Transverse colon (tissue), 4 donors: ENCODE measurements around the gene PNKD. TPM values are rescaled to one million over a fixed set of nuclear protein-coding genes. Genes with fewer than 3 reads are reported as not detected.

Source experiments
- DNase-seq: peaks from one replicate; pipeline ENCODE4 v3.0.0-alpha.2; 2019
- H3K27ac ChIP-seq, 4 donors: fragments of 200-600 bp; sonication (generic); 2 replicates each; pipeline ENCODE4 v1.5.1; 2016 to 2018; ENCODE audit warnings: inconsistent platforms in 4 of 4
- H3K27me3 ChIP-seq: fragments of 200-600 bp; sonication (generic); 2 replicates; pipeline ENCODE4 v1.5.1; 2017; ENCODE audit warnings: inconsistent platforms
- H3K36me3 ChIP-seq, 4 donors: fragments of 200-600 bp; sonication (generic); 2 replicates each; pipeline ENCODE4 v1.5.1; 2017 to 2019; ENCODE audit warnings: inconsistent platforms in 4 of 4
- H3K4me1 ChIP-seq, 4 donors: fragments of 200-600 bp; sonication (generic); 2 replicates each; pipeline ENCODE4 v1.5.1; 2017 to 2020; ENCODE audit warnings: inconsistent platforms in 4 of 4
- H3K4me3 ChIP-seq, 4 donors: fragments of 200-600 bp; sonication (generic); 1 replicate in 1 of 4; 2 replicates in 3 of 4; pipeline versions ENCODE4 v1.5.1 to v1.6.1; 2017 to 2019; ENCODE audit warnings: inconsistent platforms in 4 of 4
- H3K9me3 ChIP-seq, 2 donors: fragments of 200-600 bp; sonication (generic); 2 replicates each; pipeline ENCODE4 v1.5.1; 2017 to 2019; ENCODE audit warnings: inconsistent platforms in 2 of 2
- CTCF ChIP-seq, 5 experiments: fragments of 200-600 bp in 3 of 5; fragments of 450-650 bp in 2 of 5; sonication (generic) in 3 of 5; IDR thresholded peaks; 1 replicate in 2 of 5; 2 replicates in 3 of 5; pipeline ENCODE4 v1.5.1; 2016 to 2017; ENCODE audit warnings: antibody characterized with exemption in 5 of 5, inconsistent platforms in 3 of 5, mild to moderate bottlenecking in 2 of 5, moderate library complexity in 1 of 5
- EP300 ChIP-seq: sonication (generic); formaldehyde crosslinking; IDR thresholded peaks from one replicate; pipeline ENCODE4 v1.6.1; 2017; ENCODE audit warnings: antibody characterized with exemption, low read depth
- POLR2A ChIP-seq: fragments of 450-650 bp; IDR thresholded peaks from one replicate; pipeline ENCODE4 v1.6.1; 2016; ENCODE audit warnings: antibody characterized with exemption, mild to moderate bottlenecking, moderate library complexity
- POLR2AphosphoS5 ChIP-seq, 3 donors: sonication (generic); formaldehyde crosslinking; IDR thresholded peaks; one replicate each; pipeline ENCODE4 v1.6.1; 2016; ENCODE audit warnings: antibody characterized with exemption in 3 of 3
- WGBS, 2 donors: methylation state at CpG; one replicate each; pipeline ENCODE4 v1.1.5; 2018; ENCODE audit warnings: low coverage in 1 of 2; 5-methylcytosine and 5-hydroxymethylcytosine counted together
- in situ Hi-C, 4 donors: fragments of 200-750 bp; cut with MboI; loops; one replicate each; pipeline versions ENCODE4 v1.15.0 to v1.15.1; 2017; ENCODE audit warnings: low sequenced_read_pairs in 3 of 4, low pct_ligation_motif_present in 1 of 4, low pct_unique_long_range_greater_than_20kb in 1 of 4
- intact Hi-C: fragments of 100-400 bp; cut with DNase I; formaldehyde crosslinking; loops from one replicate; pipeline ENCODE4 v1.15.1; 2023; ENCODE audit warnings: low total_unique reads
- total RNA-seq, 4 donors: library from RNA; depleted of rRNA; stranded (reverse); fragments of >200 nt; gene quantifications; one replicate each; pipeline ENCODE4 v1.1.0, GENCODE V29; 2016

The PNKD gene
- total RNA-seq, 4 donors from 2014 or later = 14.3 to 111 (median 100) TPM

GRCh38 chr2:218295029-218295428 lies 24.7 kb downstream of the PNKD start:
- in situ Hi-C loops = loop anchor here in 3 of 4 donors (10.0 to 25.0 kb wide), 2 partner anchors 92 to 100 kb away; partner anchors contain the start of genes CTDSP1 (in 3 of the 3) and SLC11A1 (in 2 of the 3)
- DNase-seq = no peak

GRCh38 chr2:218296200-218296599 lies 25.9 kb downstream of the PNKD start:
- no peaks in the 10 kb centered on the region for H3K9me3 ChIP-seq
- no peak overlapping the region for H3K27ac ChIP-seq
- in situ Hi-C loops = loop anchor here in 3 of 4 donors (10.0 to 25.0 kb wide), 2 partner anchors 91 to 99 kb away; partner anchors contain the start of genes CTDSP1 (in 3 of the 3) and SLC11A1 (in 2 of the 3)
- H3K4me1 ChIP-seq = peaks cover 9 to 37% (median 29%) of the 10 kb centered on the region in 4 donors
- 93% methylated on average over 1 of the region's 1 CpG; no CpG with 5 or more reads in 1 of the 2 donors for WGBS, 2 donors
- H3K36me3 ChIP-seq = no peaks in the 10 kb centered on the region
- no peaks in the 10 kb centered on the region for H3K27me3 ChIP-seq
- DNase-seq = no peak
- intact Hi-C loops = loop anchor here (2.0 kb wide), 1 partner anchor 99 kb away; no protein-coding TSS in a partner anchor
- TF ChIP-seq POLR2AphosphoS5 (IDR thresholded peaks at IDR 0.05) = no peak
- TF ChIP-seq CTCF (IDR thresholded peaks at IDR 0.05) = no peak
- TF ChIP-seq EP300 = no peak
- no peak for TF ChIP-seq POLR2A
- no peak overlapping the region for H3K4me3 ChIP-seq

More at GRCh38 chr2:218295029-218295428, 24.7 kb downstream of the PNKD start:
- Histone ChIP-seq H3K27me3 (no peaks in the 10 kb centered on the region), H3K4me3 (no peak overlapping the region), H3K9me3 (no peaks in the 10 kb centered on the region), H3K27ac (peak overlapping the region; percentile 39 to 98 (median 96)), H3K4me1 (peaks cover 19 to 45% (median 41%) of the 10 kb centered on the region in 4 donors), H3K36me3 (no peaks in the 10 kb centered on the region)
- intact Hi-C loops = no loop called here
- TF ChIP-seq CTCF (IDR thresholded peaks at IDR 0.05) (no peak), POLR2AphosphoS5 (IDR thresholded peaks at IDR 0.05) (peak in 1 of 3 donors; percentile 25)
- WGBS, 2 donors = 19 to 53% methylated on average over 4 to 7 of the region's 7 CpGs

GRCh38 chr2:218296847-218297246 lies 26.5 kb downstream of the PNKD start:
- Histone ChIP-seq H3K27me3 (no peaks in the 10 kb centered on the region), H3K4me3 (no peak overlapping the region), H3K9me3 (no peaks in the 10 kb centered on the region), H3K36me3 (no peaks in the 10 kb centered on the region), H3K27ac (no peak overlapping the region), H3K4me1 (peaks cover 9 to 36% (median 27%) of the 10 kb centered on the region in 4 donors)
- in situ Hi-C loops = loop anchor here in 3 of 4 donors (10.0 to 25.0 kb wide), 2 partner anchors 90 to 98 kb away; partner anchors contain the start of genes CTDSP1 (in 3 of the 3) and SLC11A1 (in 2 of the 3)
- TF ChIP-seq POLR2AphosphoS5 (IDR thresholded peaks at IDR 0.05) = no peak
- TF ChIP-seq POLR2A = no peak
- TF ChIP-seq EP300 = no peak
- TF ChIP-seq CTCF (IDR thresholded peaks at IDR 0.05) = no peak
- intact Hi-C loops = loop anchor here (2.0 kb wide), 1 partner anchor 98 kb away; no protein-coding TSS in a partner anchor
- no peak for DNase-seq
- WGBS, 2 donors = 85% methylated on average over 7 of the region's 7 CpGs; no CpG with 5 or more reads in 1 of the 2 donors

- no peak for TF ChIP-seq POLR2AphosphoS5 (IDR thresholded peaks at IDR 0.05)
- TF ChIP-seq CTCF (IDR thresholded peaks at IDR 0.05) = no peak
- TF ChIP-seq POLR2A = no peak
- TF ChIP-seq EP300 = no peak
- Histone ChIP-seq H3K36me3 (no peaks in the 10 kb centered on the region), H3K9me3 (no peaks in the 10 kb centered on the region), H3K4me3 (no peak overlapping the region), H3K27ac (peak overlapping the region in 1 of 4 donors; percentile 23), H3K27me3 (no peaks in the 10 kb centered on the region), H3K4me1 (peaks cover 4 to 27% (median 19%) of the 10 kb centered on the region in 4 donors)
- intact Hi-C loops (no loop called here), in situ Hi-C loops (loop anchor here in 3 of 4 donors (10.0 to 25.0 kb wide), 2 partner anchors 89 to 96 kb away; partner anchors contain the start of genes CTDSP1 (in 3 of the 3) and SLC11A1 (in 2 of the 3))
- DNase-seq = no peak
- 78% methylated on average over 6 of the region's 6 CpGs; no CpG with 5 or more reads in 1 of the 2 donors for WGBS, 2 donors
These were observed 28.1 kb downstream of the PNKD start for GRCh38 chr2:218298314-218298875.
